ENCODE results near the gene LSM14A.

The LSM14A gene

GRCh38 chr19:34269489-34269888 lies 97.2 kb downstream of the LSM14A start:
- DNase-seq, result no peak
- in situ Hi-C loops (cut with MboI; ENCODE audit: low pct_unique_long_range_greater_than_20kb, low sequenced_read_pairs), result no loop called here

DNA sequence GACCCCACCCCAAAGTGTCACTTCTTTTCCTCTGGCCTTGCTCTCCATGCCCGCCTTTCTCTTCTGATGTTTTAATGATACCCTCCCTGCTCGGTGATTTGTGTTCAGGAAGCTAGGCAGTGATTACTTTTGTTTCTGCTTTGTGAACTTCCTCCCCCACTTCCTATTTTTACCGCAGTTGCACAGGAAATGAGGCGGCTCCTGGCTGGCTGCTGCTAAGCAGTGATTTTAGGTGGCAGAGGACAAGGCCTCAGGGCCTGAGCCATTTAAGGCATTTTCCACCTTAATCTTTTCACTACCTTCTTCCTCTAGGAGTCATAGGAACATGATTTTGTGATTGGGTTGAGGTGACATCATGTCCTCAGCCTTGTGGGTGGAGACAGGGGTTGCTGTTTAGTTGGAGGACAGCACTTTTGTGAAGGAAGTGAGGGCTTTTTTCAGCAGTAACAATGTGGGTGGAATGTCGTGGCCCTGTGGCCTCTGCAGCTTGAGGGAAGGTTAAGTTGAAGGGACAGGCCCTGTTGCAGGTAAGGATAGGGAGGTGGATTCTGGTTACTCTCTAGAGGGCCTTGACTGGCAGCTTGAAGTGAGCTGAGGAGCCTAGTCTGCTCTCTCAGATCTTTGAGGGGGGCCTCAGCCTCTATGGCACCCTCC lies 97.8 kb downstream of the LSM14A start:
- in situ Hi-C loops (cut with MboI; ENCODE audit: low pct_unique_long_range_greater_than_20kb, low sequenced_read_pairs), result no loop called here
- DNase-seq, result peak; percentile 85

DNA sequence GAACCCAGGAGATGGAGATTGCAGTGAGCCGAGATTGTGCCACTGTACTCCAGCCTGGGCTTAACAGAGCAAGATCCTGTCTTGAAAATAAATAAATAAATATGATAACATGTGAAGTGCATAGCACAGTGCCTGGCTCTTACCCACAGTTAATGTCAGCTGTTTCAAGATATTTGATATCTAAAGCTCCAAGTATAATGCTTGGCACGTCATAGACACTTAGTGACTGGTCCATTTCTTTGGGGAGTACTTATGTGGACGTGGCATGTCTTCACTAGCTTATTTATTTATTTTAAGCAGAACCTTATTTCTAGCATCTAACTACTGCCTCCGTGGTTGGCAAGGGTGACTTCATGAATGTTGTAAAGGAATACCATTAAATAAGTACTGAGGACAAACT lies 100.8 kb downstream of the LSM14A start:
- in situ Hi-C loops (cut with MboI; ENCODE audit: low pct_unique_long_range_greater_than_20kb, low sequenced_read_pairs), result no loop called here

GRCh38 chr19:34274284-34274826 lies 102.1 kb downstream of the LSM14A start:
- in situ Hi-C loops (cut with MboI; ENCODE audit: low pct_unique_long_range_greater_than_20kb, low sequenced_read_pairs), result no loop called here

More for the DNA sequence above, 100.8 kb downstream of the LSM14A start:
- DNase-seq, result no peak

DNA sequence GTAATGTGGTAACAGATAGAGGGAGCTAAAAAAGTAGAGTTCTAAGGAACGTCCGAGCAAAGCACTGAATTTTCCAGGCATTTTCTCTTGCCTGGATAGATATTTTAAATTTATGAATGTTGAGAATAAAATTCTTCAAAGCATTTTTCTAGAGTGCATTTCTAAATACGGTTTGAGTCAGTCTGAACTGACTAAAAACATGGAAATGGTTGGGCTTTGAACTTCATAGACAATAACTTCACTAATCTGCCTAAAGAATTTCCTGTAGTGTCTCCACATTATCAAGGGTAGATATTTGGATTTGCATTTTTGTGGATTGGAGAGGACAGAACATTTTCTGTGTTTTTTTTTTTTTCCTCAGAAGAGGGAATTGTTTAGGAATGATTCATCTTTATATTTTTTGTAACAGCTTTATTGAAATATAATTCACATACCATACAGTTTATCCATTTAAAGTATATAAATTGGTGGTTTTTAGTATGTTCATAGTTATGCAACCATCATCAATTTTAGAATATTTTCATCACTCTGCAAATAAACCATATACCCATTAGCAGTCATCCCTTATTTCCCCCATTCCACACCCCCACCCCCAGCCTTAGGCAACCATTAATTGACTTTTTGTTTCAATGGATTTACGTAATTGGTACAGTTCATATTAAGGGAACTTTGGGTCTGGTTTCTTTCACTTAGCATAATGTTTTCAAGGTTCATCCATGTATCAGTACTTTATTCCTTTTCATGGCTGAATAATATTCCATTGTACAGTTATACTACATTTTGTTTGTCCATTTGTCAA lies 102.7 kb downstream of the LSM14A start:
- no peak for DNase-seq
- in situ Hi-C loops (cut with MboI; ENCODE audit: low pct_unique_long_range_greater_than_20kb, low sequenced_read_pairs), result no loop called here

More at GRCh38 chr19:34274284-34274826, 102.1 kb downstream of the LSM14A start:
- no peak for DNase-seq

- DNase-seq, result no peak
- in situ Hi-C loops (cut with MboI; ENCODE audit: low pct_unique_long_range_greater_than_20kb, low sequenced_read_pairs), result no loop called here
Observed at GRCh38 chr19:34275705-34276104, 103.4 kb downstream of the LSM14A start.

- DNase-seq, result no peak
- in situ Hi-C loops (cut with MboI; ENCODE audit: low pct_unique_long_range_greater_than_20kb, low sequenced_read_pairs), result no loop called here
Observed at GRCh38 chr19:34276614-34277013, 104.3 kb downstream of the LSM14A start.

- DNase-seq, result no peak
- in situ Hi-C loops (cut with MboI; ENCODE audit: low pct_unique_long_range_greater_than_20kb, low sequenced_read_pairs), result no loop called here
Observed at GRCh38 chr19:34277244-34277643, 104.9 kb downstream of the LSM14A start.

DNA sequence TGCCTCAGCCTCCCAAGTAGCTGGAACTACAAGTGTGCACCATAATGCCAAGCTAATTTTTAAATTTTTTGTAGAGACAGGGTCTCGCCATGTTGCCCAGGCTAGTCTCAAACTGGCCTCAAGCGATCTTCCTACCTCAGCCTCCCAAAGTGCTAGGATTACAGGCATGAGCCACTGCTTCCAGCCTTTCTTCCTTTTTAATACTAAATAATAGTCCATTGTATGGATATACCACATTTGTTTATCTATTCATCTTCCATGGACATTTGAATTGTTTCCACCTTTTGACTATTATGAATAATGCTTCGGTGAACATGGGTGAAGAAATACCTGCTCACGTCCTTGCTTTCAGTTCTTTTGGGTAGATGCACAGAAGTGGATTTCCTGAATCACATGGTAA lies 106.5 kb downstream of the LSM14A start:
- in situ Hi-C loops (cut with MboI; ENCODE audit: low pct_unique_long_range_greater_than_20kb, low sequenced_read_pairs), result no loop called here
- DNase-seq, result no peak

All from KBM-7 (cell line).